Ovary (tissue), 9 donors: ENCODE results near the gene GPR183. TPM values are rescaled to one million over a fixed set of nuclear protein-coding genes. Genes with fewer than 3 reads are reported as not detected.

Experiments used
- DNase-seq, 5 donors: peaks; one replicate each; pipeline ENCODE4 v3.0.0-alpha.2; 2019 to 2020
- H3K27ac ChIP-seq, 2 donors: fragments of 200-600 bp; one replicate each; pipeline versions ENCODE4 v1.5.1 to v1.8.0; 2019 to 2022
- H3K27me3 ChIP-seq: fragments of 200-600 bp; one replicate; pipeline ENCODE4 v1.8.0; 2022
- H3K36me3 ChIP-seq: fragments of 200-600 bp; sonication (generic); one replicate; pipeline ENCODE4 v1.5.1; 2019
- H3K4me1 ChIP-seq: one replicate; pipeline ENCODE4 v1.8.1; 2013; ENCODE audit warnings: mild to moderate bottlenecking, moderate library complexity; ENCODE audit not compliant: insufficient read depth
- H3K4me3 ChIP-seq: fragments of 200-600 bp; sonication (generic); one replicate; pipeline ENCODE4 v1.5.1; 2017
- H3K9me3 ChIP-seq, 2 donors: fragments of 200-600 bp in 1 of 2; sonication (generic) in 1 of 2; one replicate each; pipeline versions ENCODE4 v1.5.1 to v1.8.1; 2013 to 2019; ENCODE audit warnings: mild to moderate bottlenecking in 1 of 2, moderate library complexity in 1 of 2
- CTCF ChIP-seq, 3 donors: fragments of 450-650 bp in 2 of 3; fragments of 200-600 bp in 1 of 3; IDR thresholded peaks; one replicate each; pipeline versions ENCODE4 v1.5.1 to v1.8.0; 2016 to 2022; ENCODE audit warnings: antibody characterized with exemption in 3 of 3, mild to moderate bottlenecking in 1 of 3
- EP300 ChIP-seq: sonication (generic); formaldehyde crosslinking; IDR thresholded peaks from one replicate; pipeline ENCODE4 v1.6.1; 2017; ENCODE audit warnings: antibody characterized with exemption
- POLR2A ChIP-seq: fragments of 450-650 bp; IDR thresholded peaks from one replicate; pipeline ENCODE4 v1.6.1; 2017; ENCODE audit warnings: antibody characterized with exemption, mild to moderate bottlenecking, moderate library complexity
- WGBS, 3 donors: extraction: QIAGEN DNeasy Blood & Tissue Kit in 1 of 3; methylation state at CpG; one replicate each; pipeline versions ENCODE4 v1.1.5 to v1.1.7; 2013 to 2017; 5-methylcytosine and 5-hydroxymethylcytosine counted together
- intact Hi-C, 4 donors: fragments of 100-400 bp; cut with DNase I; formaldehyde crosslinking; loops; one replicate each; pipeline versions ENCODE4 v1.11.0 to v1.15.1; 2022 to 2023
- polyA plus RNA-seq, 2 donors: library from polyadenylated mRNA; stranded (reverse); fragments of 200-250 nt in 1 of 2; fragments of 350-450 nt in 1 of 2; fragmentation: Illumina TruSeq in 1 of 2; extraction: RNeasy Lipid Tissue Mini Kit (QIAGEN cat#74804) in 1 of 2; gene quantifications; one replicate each; pipeline ENCODE4 v1.2.3, GENCODE V29; 2013 to 2014
- total RNA-seq, 7 donors: library from RNA; depleted of rRNA in 2 of 7; stranded (reverse); fragments of >200 nt in 2 of 7; fragmentation: NEBNext Ultra II Directional in 3 of 7; extraction: Animal tissue kit (Norgen Biotek cat#: 25700) in 3 of 7; gene quantifications; one replicate each; pipeline versions ENCODE4 v1.1.0 to v1.2.4, GENCODE V29; 2016 to 2023
- donor health status: DM: no; HTN: no; CAD: no; lungs with moderate emphysema.
- donor health status: DM: no; HTN: no; CAD: no.
- donor health status: Bipolar disorder and iron deficiency.
- donor health status: DM: yes; HTN: yes; CAD: no.
- donor health status: DM: no; HTN: no; CAD: no.
- donor health status: DM: yes; HTN: yes; CAD: no.

The GPR183 gene
- total and polyA plus RNA-seq, 9 donors, result 2.4 to 14.6 (median 5.5) TPM

- WGBS, 3 donors, result 94 to 96% (median 95%) methylated on average over 12 of the region's 12 CpGs
- intact Hi-C loops, result no loop called here
- Histone ChIP-seq H3K4me3 (no peak overlapping the region), H3K27ac (no peak overlapping the region), H3K27me3 (no peaks in the 10 kb centered on the region), H3K36me3 (no peaks in the 10 kb centered on the region), H3K4me1 (no peaks in the 10 kb centered on the region), H3K9me3 (no peaks in the 10 kb centered on the region)
- DNase-seq, result no peak
- TF ChIP-seq CTCF (IDR thresholded peaks at IDR 0.05), result no peak
- no peak for TF ChIP-seq EP300
- no peak for TF ChIP-seq POLR2A
Measured at GRCh38 chr13:99295488-99296252, 11.5 kb downstream of the GPR183 start.

- Histone ChIP-seq H3K27ac (no peak overlapping the region), H3K4me1 (no peaks in the 10 kb centered on the region), H3K4me3 (no peak overlapping the region), H3K9me3 (no peaks in the 10 kb centered on the region), H3K36me3 (no peaks in the 10 kb centered on the region), H3K27me3 (no peaks in the 10 kb centered on the region)
- intact Hi-C loops, result no loop called here
- TF ChIP-seq EP300 (no peak), POLR2A (no peak), CTCF (IDR thresholded peaks at IDR 0.05) (no peak)
- WGBS, 3 donors, result 79 to 85% (median 83%) methylated on average over 7 of the region's 7 CpGs
- no peak for DNase-seq
Measured at GRCh38 chr13:99294958-99295357, 12.2 kb downstream of the GPR183 start.

GRCh38 chr13:99294198-99294597 lies 13.0 kb downstream of the GPR183 start:
- no peaks in the 10 kb centered on the region for H3K9me3 ChIP-seq
- intact Hi-C loops, result no loop called here
- H3K4me3 ChIP-seq, result no peak overlapping the region
- DNase-seq, result no peak
- no peaks in the 10 kb centered on the region for H3K4me1 ChIP-seq
- no peak overlapping the region for H3K27ac ChIP-seq
- TF ChIP-seq CTCF (IDR thresholded peaks at IDR 0.05) (no peak), EP300 (no peak), POLR2A (no peak)
- no peaks in the 10 kb centered on the region for H3K36me3 ChIP-seq
- H3K27me3 ChIP-seq, result no peaks in the 10 kb centered on the region

GRCh38 chr13:99293178-99293577 lies 14.0 kb downstream of the GPR183 start:
- TF ChIP-seq EP300, result no peak
- no peaks in the 10 kb centered on the region for H3K36me3 ChIP-seq
- H3K4me1 ChIP-seq, result no peaks in the 10 kb centered on the region
- H3K9me3 ChIP-seq, result no peaks in the 10 kb centered on the region
- no peak overlapping the region for H3K4me3 ChIP-seq
- 94 to 99% (median 98%) methylated on average over 2 of the region's 2 CpGs for WGBS, 3 donors
- no peaks in the 10 kb centered on the region for H3K27me3 ChIP-seq
- intact Hi-C loops, result no loop called here
- DNase-seq, result no peak
- no peak overlapping the region for H3K27ac ChIP-seq

GRCh38 chr13:99290894-99291293 lies 16.3 kb downstream of the GPR183 start:
- intact Hi-C loops, result no loop called here
- DNase-seq, result no peak
- H3K9me3 ChIP-seq, result no peaks in the 10 kb centered on the region
- 87 to 92% (median 91%) methylated on average over 3 of the region's 3 CpGs for WGBS, 3 donors
- no peaks in the 10 kb centered on the region for H3K36me3 ChIP-seq
- no peaks in the 10 kb centered on the region for H3K27me3 ChIP-seq
- TF ChIP-seq POLR2A, result no peak
- TF ChIP-seq EP300, result no peak
- no peak for TF ChIP-seq CTCF (IDR thresholded peaks at IDR 0.05)
- peaks cover 2% of the 10 kb centered on the region for H3K4me1 ChIP-seq
- H3K4me3 ChIP-seq, result no peak overlapping the region
- no peak overlapping the region for H3K27ac ChIP-seq
